Fibroblast of skin of scalp (primary cell): ENCODE measurements around the gene SCD. TPM values are rescaled to one million over a fixed set of nuclear protein-coding genes. Genes with fewer than 3 reads are reported as not detected.
"Not testable (repeated sequence)": the region's sequence is repeated elsewhere in the genome, so short reads cannot be mapped to it uniquely, and the experiment has no call there.

ENCODE experiments used
- DNase-seq: peaks from one replicate; pipeline ENCODE4 v3.0.0-alpha.2; 2013
- polyA plus RNA-seq, 2 experiments: library from polyadenylated mRNA; unstranded; fragments of 120-200 nt; gene quantifications; one replicate each; pipeline ENCODE4 v1.2.1, GENCODE V29; 2013; ENCODE audit not compliant: insufficient read length in 2 of 2

Gene SCD
- polyA plus RNA-seq (2013, experiment 1 of 2; ENCODE audit: insufficient read length), result 120 TPM
- polyA plus RNA-seq (2013, experiment 2 of 2; ENCODE audit: insufficient read length), result 129 TPM

DNA sequence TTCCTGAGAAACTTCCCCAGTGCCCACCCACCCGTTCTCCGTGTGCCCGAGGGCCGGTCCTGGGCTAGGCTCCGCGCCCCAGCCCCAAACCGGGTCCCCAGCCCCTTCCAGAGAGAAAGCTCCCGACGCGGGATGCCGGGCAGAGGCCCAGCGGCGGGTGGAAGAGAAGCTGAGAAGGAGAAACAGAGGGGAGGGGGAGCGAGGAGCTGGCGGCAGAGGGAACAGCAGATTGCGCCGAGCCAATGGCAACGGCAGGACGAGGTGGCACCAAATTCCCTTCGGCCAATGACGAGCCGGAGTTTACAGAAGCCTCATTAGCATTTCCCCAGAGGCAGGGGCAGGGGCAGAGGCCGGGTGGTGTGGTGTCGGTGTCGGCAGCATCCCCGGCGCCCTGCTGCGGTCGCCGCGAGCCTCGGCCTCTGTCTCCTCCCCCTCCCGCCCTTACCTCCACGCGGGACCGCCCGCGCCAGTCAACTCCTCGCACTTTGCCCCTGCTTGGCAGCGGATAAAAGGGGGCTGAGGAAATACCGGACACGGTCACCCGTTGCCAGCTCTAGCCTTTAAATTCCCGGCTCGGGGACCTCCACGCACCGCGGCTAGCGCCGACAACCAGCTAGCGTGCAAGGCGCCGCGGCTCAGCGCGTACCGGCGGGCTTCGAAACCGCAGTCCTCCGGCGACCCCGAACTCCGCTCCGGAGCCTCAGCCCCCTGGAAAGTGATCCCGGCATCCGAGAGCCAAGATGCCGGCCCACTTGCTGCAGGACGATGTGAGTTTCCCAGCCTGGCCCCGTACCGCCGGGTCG, at the start of gene SCD:
Gene SCD, plus strand, starts transcription at position 469 of the 803 bp plus-strand sequence. Its CDS starts 272 bp downstream, at position 741.
- peak; percentile 94 for DNase-seq

DNA sequence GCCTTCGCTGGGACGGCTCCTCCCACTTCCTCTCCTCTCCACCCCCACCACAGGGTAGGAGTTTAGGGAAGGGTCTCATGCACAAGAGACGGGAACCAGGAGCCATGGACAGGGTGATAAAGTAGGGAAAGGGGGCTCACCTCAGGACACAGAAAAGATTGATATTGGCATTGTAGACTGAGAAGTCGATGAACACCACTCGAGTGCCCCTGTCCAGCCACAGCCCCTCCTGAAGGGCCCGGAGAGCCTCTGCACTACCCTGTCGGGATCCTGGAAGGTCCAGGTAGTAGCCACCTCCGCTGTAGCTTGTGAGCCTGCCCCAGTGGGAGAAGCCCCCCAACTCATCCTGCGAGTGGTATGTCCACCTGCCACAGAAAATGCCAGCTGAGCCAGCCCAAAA, 49.8 kb upstream of the SCD start:
- no peak for DNase-seq

DNA sequence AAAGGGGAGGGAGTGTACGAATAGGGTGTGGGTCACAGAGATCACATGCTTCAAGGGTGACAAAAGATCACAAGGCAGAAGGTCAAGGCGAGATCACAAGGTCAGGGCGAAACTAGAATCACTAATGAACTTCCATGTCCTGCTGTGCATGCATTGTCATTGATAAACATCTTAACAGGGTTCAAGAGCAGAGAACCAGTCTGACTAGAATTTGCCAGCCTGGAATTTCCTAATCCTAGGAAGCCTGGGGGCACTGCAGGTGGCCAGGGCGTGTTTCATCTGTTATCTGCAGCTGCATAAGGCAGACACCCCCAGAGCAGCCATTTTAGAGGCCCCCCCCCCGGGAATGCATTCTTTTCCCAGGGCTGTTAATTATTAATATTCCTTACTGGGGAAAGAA, 45.9 kb upstream of the SCD start:
- not testable (repeated sequence) for DNase-seq

GRCh38 chr10:100303724-100304319, 43.2 kb upstream of the SCD start:
- DNase-seq, result peak; percentile 18

GRCh38 chr10:100304414-100304813, 42.6 kb upstream of the SCD start:
- DNase-seq, result no peak

GRCh38 chr10:100306861-100307260, 40.2 kb upstream of the SCD start:
- DNase-seq, result no peak

DNA sequence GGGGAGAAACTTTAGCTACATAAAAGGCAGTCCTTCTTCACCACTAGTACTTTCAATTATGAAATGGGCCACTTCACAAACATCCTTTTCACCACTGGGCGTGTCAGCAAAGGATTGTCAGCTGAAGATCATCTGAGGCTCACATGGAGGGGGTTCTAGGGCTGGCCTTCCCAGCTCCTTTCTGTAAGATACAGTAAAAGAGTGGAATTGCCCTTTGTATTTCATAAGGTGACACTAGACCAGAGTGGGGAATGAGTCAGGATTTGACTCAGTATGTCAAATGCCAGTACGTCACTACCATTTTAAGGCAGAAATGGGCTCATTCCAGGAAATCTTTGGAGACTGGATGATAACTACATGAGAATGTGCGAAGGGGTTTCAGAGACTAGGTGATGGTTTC, 39.3 kb upstream of the SCD start:
- DNase-seq, result no peak

- DNase-seq, result no peak
Measured at GRCh38 chr10:100311298-100311697, 35.7 kb upstream of the SCD start.

DNA sequence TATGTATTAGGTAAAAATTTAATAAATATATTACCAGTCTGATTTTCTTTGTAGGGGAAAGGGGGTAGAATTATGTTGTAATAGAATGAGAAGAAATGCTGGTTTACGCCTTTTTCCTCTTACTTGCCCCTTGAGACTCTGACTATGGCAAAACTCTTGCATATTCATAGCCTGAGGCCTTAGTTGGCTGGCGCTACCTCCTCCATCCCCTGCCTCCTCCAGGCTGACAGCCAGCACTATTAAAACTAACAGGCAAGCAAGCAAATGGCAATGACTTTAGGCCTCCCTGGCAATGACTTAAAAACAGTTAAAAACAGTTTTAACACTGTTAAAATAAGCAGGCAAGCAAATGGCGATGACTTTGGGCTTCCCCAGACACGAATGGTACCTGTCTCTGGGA, 31.4 kb upstream of the SCD start:
- no peak for DNase-seq

DNA sequence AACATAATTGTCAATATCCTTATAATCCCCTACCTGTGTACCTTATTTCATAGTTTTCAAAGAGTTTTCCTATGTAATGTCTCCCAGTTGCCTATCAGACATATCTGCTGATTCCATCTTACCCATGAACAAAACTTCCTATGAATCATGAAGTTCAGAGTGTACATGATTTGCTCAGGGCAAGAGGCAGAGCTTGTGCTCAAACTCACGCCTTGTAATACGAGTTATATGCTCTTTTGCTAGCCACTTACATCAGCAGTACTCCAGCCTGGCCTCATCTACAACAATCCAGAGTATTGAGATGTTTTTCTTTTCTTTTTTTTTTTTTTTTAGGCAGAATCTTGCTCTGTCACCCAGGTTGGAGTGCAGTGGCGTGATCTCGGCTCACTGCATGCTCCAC, 28.8 kb upstream of the SCD start:
- DNase-seq, result no peak

DNA sequence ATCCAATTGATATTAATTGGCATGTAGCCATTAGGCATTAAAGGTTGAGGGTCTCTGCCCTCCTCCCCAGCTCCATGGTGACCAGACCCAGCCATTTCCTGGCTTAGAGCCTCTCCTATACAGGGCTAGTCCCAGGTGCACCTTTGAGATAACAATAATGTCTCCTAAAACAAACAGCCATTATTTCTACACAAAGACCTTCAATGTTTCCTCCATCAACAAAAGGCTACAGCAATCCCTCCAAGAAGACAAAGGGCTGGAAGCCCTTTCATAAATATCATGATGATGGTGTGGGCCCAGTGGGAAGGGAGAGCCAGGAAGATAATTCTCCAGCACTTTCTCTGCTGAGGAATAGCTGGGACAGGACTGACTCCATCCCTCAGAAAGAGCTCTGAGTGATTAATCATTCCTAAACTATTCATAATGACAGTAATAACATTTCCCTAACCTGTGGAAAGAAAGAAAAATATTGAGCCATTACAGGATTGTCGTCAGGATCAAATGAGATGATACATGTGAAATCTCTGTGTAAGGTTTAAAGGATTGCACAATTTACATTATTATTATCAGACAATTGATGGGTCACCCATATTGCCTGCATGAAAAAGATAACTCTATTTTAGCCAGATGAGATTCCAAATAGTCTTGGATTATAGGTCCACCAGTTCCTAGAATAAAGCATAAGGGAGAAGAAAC, 27.2 kb upstream of the SCD start:
- no peak for DNase-seq

GRCh38 chr10:100325158-100325557, 21.9 kb upstream of the SCD start:
- no peak for DNase-seq

DNA sequence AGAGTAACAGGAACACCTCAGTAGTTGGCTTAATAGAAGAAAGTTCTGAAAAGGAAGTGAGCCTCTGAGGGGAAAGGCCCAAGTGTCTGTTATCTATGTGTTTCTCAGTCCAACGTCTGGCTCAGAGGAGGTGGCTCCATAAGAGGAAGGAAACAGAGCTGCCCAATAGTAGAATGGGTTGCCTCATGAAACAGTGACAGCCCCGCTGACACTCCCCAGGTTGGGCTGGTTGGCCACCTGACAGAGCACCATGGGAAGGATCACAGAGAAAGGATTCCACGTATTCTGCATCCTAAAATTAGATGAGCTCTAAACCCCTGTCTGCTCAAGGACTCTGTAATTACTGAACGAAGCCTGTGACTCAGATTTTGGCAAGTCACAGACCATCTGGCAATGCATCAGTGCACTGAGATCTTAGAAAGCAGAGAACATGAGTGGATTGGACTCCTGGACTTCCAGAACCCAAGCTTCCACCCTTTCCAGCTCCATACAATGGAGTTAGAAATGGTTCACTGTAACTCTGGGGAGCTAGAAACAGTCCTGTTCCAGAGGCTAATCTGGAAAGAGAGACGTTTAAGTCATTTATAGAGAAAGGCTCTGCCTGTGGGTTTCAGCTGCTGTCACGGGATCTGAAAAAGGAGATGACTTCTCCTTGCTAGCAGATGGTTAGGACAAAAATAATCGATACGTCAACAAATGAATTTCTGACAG, 19.9 kb upstream of the SCD start:
- DNase-seq, result no peak

DNA sequence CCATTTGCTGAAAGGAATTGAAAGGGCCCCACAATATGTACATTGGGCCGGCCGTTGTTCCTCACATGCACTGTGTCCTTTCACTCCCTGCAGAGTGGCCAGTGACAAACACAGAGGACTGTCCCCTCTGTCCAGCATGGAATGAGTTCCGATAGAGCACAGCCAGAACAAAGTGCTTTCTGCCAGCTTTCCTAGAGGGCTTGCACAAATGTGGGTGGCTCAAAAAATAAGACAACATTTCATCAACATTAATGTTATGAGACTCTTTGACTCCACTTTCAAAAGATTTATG, 19.4 kb upstream of the SCD start:
- no peak for DNase-seq

- DNase-seq, result no peak
Measured at GRCh38 chr10:100328198-100328597, 18.8 kb upstream of the SCD start.

GRCh38 chr10:100330079-100330478, 17.0 kb upstream of the SCD start, which contains the start of gene PKD2L1:
Gene PKD2L1, minus strand, starts transcription at chr10:100330228. Its CDS starts 125 bp downstream, at chr10:100330103.
- no peak for DNase-seq

DNA sequence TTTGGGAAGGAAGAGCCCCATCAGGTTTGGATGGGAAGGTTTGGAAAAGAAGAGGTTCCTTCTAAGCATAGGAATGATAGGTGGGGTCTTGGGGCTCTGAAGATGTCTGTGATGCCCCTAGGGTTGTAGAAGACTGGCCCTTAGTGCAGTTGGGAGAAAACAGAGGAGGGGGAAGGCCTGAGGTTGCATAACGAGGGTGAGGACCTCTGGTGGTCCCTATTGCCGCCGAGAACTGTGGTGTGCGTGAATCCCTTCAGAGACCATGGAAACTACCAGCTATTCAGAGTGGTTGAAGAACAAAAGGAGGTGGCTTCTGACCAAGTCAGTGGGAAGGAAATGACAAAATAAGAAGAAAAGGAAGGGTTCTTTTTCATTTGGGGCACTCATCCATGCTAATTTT, 13.9 kb upstream of the SCD start:
- DNase-seq, result no peak

- DNase-seq, result no peak
Measured at GRCh38 chr10:100333661-100334440, 13.2 kb upstream of the SCD start.

GRCh38 chr10:100334762-100335161, 12.3 kb upstream of the SCD start:
- DNase-seq, result no peak

DNA sequence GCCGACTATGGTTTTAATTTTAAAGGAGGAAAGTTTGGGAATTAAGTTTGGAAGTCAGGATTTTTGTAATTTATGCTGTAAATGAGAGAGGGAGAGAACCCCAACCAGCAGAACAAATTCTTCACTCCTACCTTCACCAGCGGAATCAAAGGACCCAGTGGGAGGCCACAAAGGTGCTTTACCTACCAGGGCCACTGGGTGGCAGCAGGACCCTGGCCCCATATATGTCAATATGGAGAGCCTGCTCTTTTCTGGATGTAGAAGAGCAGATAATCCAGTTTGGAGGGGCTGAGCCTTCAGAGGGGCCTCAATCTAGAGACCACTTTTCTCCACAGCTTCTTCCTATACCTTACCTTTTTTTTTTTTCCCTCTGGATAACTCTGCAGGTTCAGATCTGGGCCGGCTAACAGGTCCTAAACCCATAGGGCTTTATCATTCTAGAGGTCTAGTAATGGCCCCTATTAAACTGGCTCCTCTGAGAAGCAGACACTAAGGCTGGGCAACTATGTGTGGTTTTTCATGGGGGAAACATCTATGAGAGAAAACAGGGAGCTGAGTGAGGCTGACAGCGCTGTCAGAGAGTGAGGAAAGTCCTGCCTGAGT, 8.5 kb upstream of the SCD start:
- DNase-seq, result peak; percentile 58

GRCh38 chr10:100339236-100339635, 7.8 kb upstream of the SCD start:
- DNase-seq, result no peak
